Body of pancreas (tissue), 4 donors: Measurements from ENCODE around the gene IBTK. TPM values are rescaled to one million over a fixed set of nuclear protein-coding genes. Genes with fewer than 3 reads are reported as not detected.

Source experiments
- ATAC-seq: fragments of 150-250 bp; one replicate; pipeline ENCODE4 v1.9.1; 2016
- DNase-seq, 4 donors: peaks; one replicate each; pipeline ENCODE4 v3.0.0-alpha.2; 2019
- H3K27ac ChIP-seq, 4 donors: fragments of 200-600 bp; sonication (generic); 1 replicate in 3 of 4; 2 replicates in 1 of 4; pipeline versions ENCODE4 v1.5.1 to v1.6.1; 2016 to 2019; ENCODE audit warnings: mild to moderate bottlenecking in 1 of 4, mixed read lengths in 1 of 4, moderate library complexity in 1 of 4
- H3K27me3 ChIP-seq, 2 donors: fragments of 200-600 bp; sonication (generic); one replicate each; pipeline ENCODE4 v1.6.0; 2016; ENCODE audit warnings: mild to moderate bottlenecking in 1 of 2
- H3K36me3 ChIP-seq, 2 donors: fragments of 200-600 bp; sonication (generic); replicated peaks in 1 of 2; 2 replicates each; pipeline ENCODE4 v1.5.1; 2016; ENCODE audit warnings: low read depth in 2 of 2; ENCODE audit not compliant: insufficient read depth in 1 of 2
- H3K4me1 ChIP-seq: fragments of 200-600 bp; sonication (generic); one replicate; pipeline ENCODE4 v1.6.0; 2016
- H3K4me3 ChIP-seq, 2 donors: fragments of 200-600 bp; sonication (generic); 1 replicate in 1 of 2; 2 replicates in 1 of 2; pipeline ENCODE4 v1.5.1; 2016 to 2019
- H3K9me3 ChIP-seq, 3 donors: fragments of 200-600 bp; sonication (generic); 1 replicate in 2 of 3; 2 replicates in 1 of 3; pipeline ENCODE4 v1.5.1; 2016
- POLR2A ChIP-seq, 3 donors: fragments of 450-650 bp; IDR thresholded peaks; one replicate each; pipeline ENCODE4 v1.6.1; 2016; ENCODE audit warnings: antibody characterized with exemption in 3 of 3, mild to moderate bottlenecking in 2 of 3
- WGBS, 2 donors: methylation state at CpG; one replicate each; pipeline ENCODE4 v1.1.5; 2017; 5-methylcytosine and 5-hydroxymethylcytosine counted together
- intact Hi-C: fragments of 100-400 bp; cut with DNase I; formaldehyde crosslinking; loops from one replicate; pipeline ENCODE4 v1.15.1; 2023
- total RNA-seq, 2 donors: library from RNA; depleted of rRNA; stranded (reverse); fragments of >200 nt; gene quantifications; one replicate each; pipeline ENCODE4 v1.1.0, GENCODE V29; 2016
- TF ChIP-seq, protein P1 (sequence below), 7 experiments: fragments of 450-650 bp in 4 of 7; fragments of 200-600 bp in 3 of 7; sonication (generic) in 3 of 7; IDR thresholded peaks; one replicate each; pipeline ENCODE4 v1.5.1; 2016 to 2019; ENCODE audit warnings: antibody characterized with exemption in 7 of 7

Gene IBTK
- total RNA-seq, 2 donors from 2014 or later, result 18.8 to 27.2 TPM

DNA sequence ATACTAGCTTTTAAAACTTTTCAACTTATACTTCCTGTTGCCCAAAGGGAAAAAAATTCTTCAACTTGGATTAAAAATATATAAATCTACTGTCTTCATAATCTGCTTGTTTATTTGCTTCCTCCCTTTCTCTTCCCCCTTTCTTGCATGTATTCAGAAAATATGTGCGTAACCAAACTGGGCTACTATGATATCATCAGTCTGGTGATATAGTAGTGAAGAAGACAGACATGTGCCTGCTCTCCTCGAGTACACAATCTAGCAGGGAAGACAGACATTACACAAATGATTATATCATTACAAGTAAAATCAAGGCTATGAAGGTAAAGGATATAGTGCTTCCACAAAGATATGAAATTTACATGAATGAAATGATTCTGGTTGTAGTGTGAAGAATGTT is 31.0 kb downstream of the IBTK start:
- TF ChIP-seq, protein P1, sequence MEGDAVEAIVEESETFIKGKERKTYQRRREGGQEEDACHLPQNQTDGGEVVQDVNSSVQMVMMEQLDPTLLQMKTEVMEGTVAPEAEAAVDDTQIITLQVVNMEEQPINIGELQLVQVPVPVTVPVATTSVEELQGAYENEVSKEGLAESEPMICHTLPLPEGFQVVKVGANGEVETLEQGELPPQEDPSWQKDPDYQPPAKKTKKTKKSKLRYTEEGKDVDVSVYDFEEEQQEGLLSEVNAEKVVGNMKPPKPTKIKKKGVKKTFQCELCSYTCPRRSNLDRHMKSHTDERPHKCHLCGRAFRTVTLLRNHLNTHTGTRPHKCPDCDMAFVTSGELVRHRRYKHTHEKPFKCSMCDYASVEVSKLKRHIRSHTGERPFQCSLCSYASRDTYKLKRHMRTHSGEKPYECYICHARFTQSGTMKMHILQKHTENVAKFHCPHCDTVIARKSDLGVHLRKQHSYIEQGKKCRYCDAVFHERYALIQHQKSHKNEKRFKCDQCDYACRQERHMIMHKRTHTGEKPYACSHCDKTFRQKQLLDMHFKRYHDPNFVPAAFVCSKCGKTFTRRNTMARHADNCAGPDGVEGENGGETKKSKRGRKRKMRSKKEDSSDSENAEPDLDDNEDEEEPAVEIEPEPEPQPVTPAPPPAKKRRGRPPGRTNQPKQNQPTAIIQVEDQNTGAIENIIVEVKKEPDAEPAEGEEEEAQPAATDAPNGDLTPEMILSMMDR (IDR thresholded peaks at IDR 0.05), result no peak
- no peak for TF ChIP-seq POLR2A (IDR thresholded peaks at IDR 0.05)
- no peak for ATAC-seq
- intact Hi-C loops, result no loop called here

GRCh38 chr6:82211326-82211725 is 36.2 kb downstream of the IBTK start:
- TF ChIP-seq, protein P1 (IDR thresholded peaks at IDR 0.05), result no peak
- TF ChIP-seq POLR2A (IDR thresholded peaks at IDR 0.05), result no peak
- ATAC-seq (no peak), DNase-seq (no peak)
- Histone ChIP-seq H3K9me3 (no peaks in the 10 kb centered on the region), H3K4me3 (no peak overlapping the region), H3K36me3 (peaks cover 7 to 18% of the 10 kb centered on the region in 2 donors), H3K4me1 (peaks cover 2% of the 10 kb centered on the region), H3K27ac (no peak overlapping the region), H3K27me3 (no peaks in the 10 kb centered on the region)
- intact Hi-C loops, result no loop called here
- 93 to 94% methylated on average over 2 of the region's 2 CpGs for WGBS, 2 donors

More for the DNA sequence above, 31.0 kb downstream of the IBTK start:
- H3K4me1 ChIP-seq, result no peaks in the 10 kb centered on the region
- no peak for DNase-seq
- 63 to 69% methylated on average over 2 of the region's 2 CpGs for WGBS, 2 donors
- peaks cover 14 to 22% of the 10 kb centered on the region in 2 donors for H3K36me3 ChIP-seq
- no peaks in the 10 kb centered on the region for H3K27me3 ChIP-seq
- no peaks in the 10 kb centered on the region for H3K9me3 ChIP-seq
- H3K4me3 ChIP-seq, result no peak overlapping the region
- H3K27ac ChIP-seq, result peak overlapping the region in 1 of 4 donors; percentile 1

DNA sequence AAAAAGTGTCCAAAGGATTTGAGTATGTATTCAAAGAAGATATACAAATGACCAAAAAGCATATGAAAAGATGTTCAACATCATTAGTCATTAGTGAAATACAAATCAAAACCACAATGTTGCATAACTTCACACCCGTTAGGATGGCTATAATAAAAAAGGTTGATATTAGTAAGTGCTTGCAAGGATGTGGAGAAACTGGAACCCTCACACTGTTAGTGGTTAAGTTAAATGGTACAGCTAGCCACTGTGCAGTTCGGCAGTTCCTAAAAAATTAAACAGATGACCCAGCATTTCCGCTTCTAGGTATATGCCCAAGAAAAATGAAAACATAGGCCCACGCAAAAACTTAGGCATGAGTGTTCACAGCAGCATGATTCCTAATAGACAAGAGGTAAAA is 38.6 kb downstream of the IBTK start:
- ATAC-seq (no peak), DNase-seq (no peak)
- Histone ChIP-seq H3K27me3 (no peaks in the 10 kb centered on the region), H3K27ac (no peak overlapping the region), H3K4me1 (peaks cover 9% of the 10 kb centered on the region), H3K9me3 (no peaks in the 10 kb centered on the region), H3K36me3 (peaks cover 0 to 9% of the 10 kb centered on the region in 2 donors), H3K4me3 (no peak overlapping the region)
- 68 to 80% methylated on average over 4 of the region's 4 CpGs for WGBS, 2 donors
- intact Hi-C loops, result no loop called here
- TF ChIP-seq POLR2A (IDR thresholded peaks at IDR 0.05), result no peak
- TF ChIP-seq, protein P1 (IDR thresholded peaks at IDR 0.05), result no peak

- ATAC-seq, result no peak
- Histone ChIP-seq H3K27me3 (no peaks in the 10 kb centered on the region), H3K4me1 (peaks cover 9% of the 10 kb centered on the region), H3K27ac (no peak overlapping the region), H3K9me3 (no peaks in the 10 kb centered on the region), H3K36me3 (peaks cover 0 to 8% of the 10 kb centered on the region in 2 donors), H3K4me3 (no peak overlapping the region)
- TF ChIP-seq, protein P1 (IDR thresholded peaks at IDR 0.05), result no peak
- no peak for TF ChIP-seq POLR2A (IDR thresholded peaks at IDR 0.05)
- 0 to 7% methylated on average over 1 of the region's 1 CpG for WGBS, 2 donors
- intact Hi-C loops, result no loop called here
- no peak for DNase-seq
These were observed 41.6 kb downstream of the IBTK start for GRCh38 chr6:82205930-82206392.

- H3K27me3 ChIP-seq, result no peaks in the 10 kb centered on the region
- H3K9me3 ChIP-seq, result no peaks in the 10 kb centered on the region
- no peak overlapping the region for H3K4me3 ChIP-seq
- no peak for TF ChIP-seq POLR2A (IDR thresholded peaks at IDR 0.05)
- TF ChIP-seq, protein P1 (IDR thresholded peaks at IDR 0.05), result no peak
- peaks cover 9% of the 10 kb centered on the region for H3K4me1 ChIP-seq
- no peak overlapping the region for H3K27ac ChIP-seq
- DNase-seq, result no peak
- H3K36me3 ChIP-seq, result peaks cover 13 to 15% of the 10 kb centered on the region in 2 donors
- no peak for ATAC-seq
- intact Hi-C loops, result no loop called here
These were observed 43.5 kb downstream of the IBTK start for GRCh38 chr6:82204020-82204419.
